Small intestine (tissue), 4 donors: ENCODE results near the gene CENPH. TPM values are rescaled to one million over a fixed set of nuclear protein-coding genes. Genes with fewer than 3 reads are reported as not detected.

Experiments
- polyA plus RNA-seq, 4 donors: library from polyadenylated mRNA; stranded (reverse) in 3 of 4; unstranded in 1 of 4; fragments of 200-250 nt in 3 of 4; fragments of 120-200 nt in 1 of 4; gene quantifications; one replicate each; pipeline versions ENCODE4 v1.2.1 to v1.2.3, GENCODE V29; 2013
- donor health status: healthy with polysubstance abuse.
- donor health status: Bipolar disorder and iron deficiency.
- donor health status: healthy.

Gene CENPH
- polyA plus RNA-seq, 4 donors: 2.5 to 13.0 (median 8.0) TPM

Other genes with a start within 250 kb of the CENPH start
- gene SLC30A5, start 95.6 kb upstream of the CENPH start, polyA plus RNA-seq: 10 to 100 TPM; 22.7 to 49.5 (median 30.8) TPM
- gene CCNB1, start 22.4 kb upstream of the CENPH start, polyA plus RNA-seq: 10 to 100 TPM in 2 of 4 donors, 1 to 10 TPM in 2; 5.1 to 82.4 (median 26.2) TPM
- gene CDK7, start 45.3 kb downstream of the CENPH start, polyA plus RNA-seq: 10 to 100 TPM; 19.7 to 38.8 (median 22.1) TPM
- 10 to 100 TPM in 1 of 4 donors, 1 to 10 TPM in 3; 5.1 to 15.1 (median 8.0) TPM for gene CCDC125, start 143.2 kb downstream of the CENPH start, polyA plus RNA-seq
- gene AK6, start 179.9 kb downstream of the CENPH start, polyA plus RNA-seq: 10 to 100 TPM; 39.5 to 61.6 (median 52.3) TPM
- 10 to 100 TPM; 56.4 to 70.3 (median 64.2) TPM for gene TAF9, start 179.9 kb downstream of the CENPH start, polyA plus RNA-seq
- gene RAD17, start 180.2 kb downstream of the CENPH start, polyA plus RNA-seq: 10 to 100 TPM; 12.6 to 26.5 (median 15.0) TPM
- gene MARVELD2, start 225.5 kb downstream of the CENPH start, polyA plus RNA-seq: 10 to 100 TPM in 2 of 4 donors, 1 to 10 TPM in 2; 6.2 to 52.2 (median 9.4) TPM